Activated CD4-positive, alpha-beta T cell treated with anti-CD3 and anti-CD28 coated beads, Interleukin-2, amount 50 U/mL, for 24 hours (primary cell): ENCODE measurements around the gene XPO5.

Experiments
- DNase-seq, 2 donors: peaks; one replicate each; pipeline ENCODE4 v3.0.0-alpha.2; 2020; ENCODE audit warnings: low read depth in 1 of 2, low spot score in 1 of 2

The XPO5 gene

GRCh38 chr6:43517505-43518357 is 58.1 kb downstream of the XPO5 start:
- no peak for DNase-seq

GRCh38 chr6:43516697-43517504 is 58.9 kb downstream of the XPO5 start, which contains the start of the genes POLR1C and YIPF3:
Gene POLR1C, plus strand, starts transcription at chr6:43517089. Its CDS starts 21 bp downstream, at chr6:43517110.
Gene YIPF3, minus strand, starts transcription at chr6:43516926. Its CDS starts 119 bp downstream, at chr6:43516807.
- DNase-seq: peak; percentile 90 to 98

- DNase-seq: no peak
Measured at GRCh38 chr6:43516367-43516696, 59.5 kb downstream of the XPO5 start.

- DNase-seq: no peak
Measured at GRCh38 chr6:43515808-43516207, 60.0 kb downstream of the XPO5 start.

GRCh38 chr6:43511824-43512415 is 63.9 kb downstream of the XPO5 start:
- DNase-seq: no peak

GRCh38 chr6:43510827-43511163 is 65.0 kb downstream of the XPO5 start:
- DNase-seq: no peak

GRCh38 chr6:43509984-43510826 is 65.6 kb downstream of the XPO5 start, which contains the start of gene LRRC73:
Gene LRRC73, minus strand, starts transcription at chr6:43510346. Its CDS starts 561 bp downstream, at chr6:43509785.
- peak; percentile 62 to 64 for DNase-seq

GRCh38 chr6:43509142-43509983 is 66.5 kb downstream of the XPO5 start:
- DNase-seq: no peak

- DNase-seq: no peak
Measured at GRCh38 chr6:43508481-43509141, 67.2 kb downstream of the XPO5 start.

- peak; percentile 69 to 74 for DNase-seq
Measured at GRCh38 chr6:43506667-43507471, 69.0 kb downstream of the XPO5 start.

- DNase-seq: no peak
Measured at GRCh38 chr6:43506171-43506570, 69.7 kb downstream of the XPO5 start.

GRCh38 chr6:43505718-43506117 is 70.1 kb downstream of the XPO5 start:
- DNase-seq: no peak

GRCh38 chr6:43504756-43505593 is 70.9 kb downstream of the XPO5 start:
- no peak for DNase-seq

- DNase-seq: no peak
Measured at GRCh38 chr6:43503443-43503842, 72.4 kb downstream of the XPO5 start.

GRCh38 chr6:43502666-43503065 is 73.2 kb downstream of the XPO5 start:
- DNase-seq: no peak

- no peak for DNase-seq
Measured at GRCh38 chr6:43500921-43501320, 74.9 kb downstream of the XPO5 start.

- DNase-seq: no peak
Measured at GRCh38 chr6:43499028-43499815, 76.6 kb downstream of the XPO5 start.
